CD4-positive, alpha-beta T cell treated with Interleukin-15 for 1 hour (primary cell): ENCODE data around the gene COPE.
"Not testable (repeated sequence)": the region's sequence is repeated elsewhere in the genome, so short reads cannot be mapped to it uniquely, and the experiment has no call there.

ENCODE experiments used
- DNase-seq: peaks from one replicate; pipeline ENCODE4 v3.0.0-alpha.2; 2020

The COPE gene

GRCh38 chr19:18905513-18906236 lies 13.5 kb downstream of the COPE start:
- no peak for DNase-seq

- no peak for DNase-seq
Observed at GRCh38 chr19:18905058-18905456, 14.1 kb downstream of the COPE start.

- no peak for DNase-seq
Observed at GRCh38 chr19:18904334-18905057, 14.7 kb downstream of the COPE start.

- no peak for DNase-seq
Observed at GRCh38 chr19:18903156-18904037, 15.8 kb downstream of the COPE start.

- not testable (repeated sequence) for DNase-seq
Observed at GRCh38 chr19:18902519-18902918, 16.7 kb downstream of the COPE start.

GRCh38 chr19:18901491-18901890 lies 17.7 kb downstream of the COPE start:
- no peak for DNase-seq

- no peak for DNase-seq
Observed at GRCh38 chr19:18900700-18901481, 18.3 kb downstream of the COPE start.

- no peak for DNase-seq
Observed at GRCh38 chr19:18899624-18900560, 19.3 kb downstream of the COPE start.

GRCh38 chr19:18898607-18899408 lies 20.4 kb downstream of the COPE start:
- DNase-seq = no peak

GRCh38 chr19:18898081-18898606 lies 21.0 kb downstream of the COPE start:
- no peak for DNase-seq

- DNase-seq = no peak
Observed at GRCh38 chr19:18897094-18898029, 21.8 kb downstream of the COPE start.

- DNase-seq = no peak
Observed at GRCh38 chr19:18896421-18896841, 22.8 kb downstream of the COPE start.

- no peak for DNase-seq
Observed at GRCh38 chr19:18895824-18896341, 23.3 kb downstream of the COPE start, which contains the start of gene CERS1. CERS1 (minus strand) TSS chr19:18896158; CDS start chr19:18896072, 86 bp downstream.

GRCh38 chr19:18895038-18895823 lies 24.0 kb downstream of the COPE start:
- DNase-seq = no peak

GRCh38 chr19:18894254-18895037 lies 24.7 kb downstream of the COPE start:
- DNase-seq = no peak

- DNase-seq = no peak
Observed at GRCh38 chr19:18893587-18894253, 25.5 kb downstream of the COPE start.
